ENCODE results near the gene RAPGEF4. TPM values are rescaled to one million over a fixed set of nuclear protein-coding genes. Genes with fewer than 3 reads are reported as not detected.

Gene RAPGEF4
- total RNA-seq, 1 experiment from 2014 or later: 0.59 TPM

- no peak for TF ChIP-seq REST (IDR thresholded peaks at IDR 0.05; ENCODE audit: low read depth)
- no peak for TF ChIP-seq ZNF274 (IDR thresholded peaks at IDR 0.05; ENCODE audit: low read depth, low read length)
- no peak for TF ChIP-seq POLR2A (IDR thresholded peaks at IDR 0.05; ENCODE audit: borderline replicate concordance, extremely low read depth, insufficient read depth, insufficient read length)
- no peak for TF ChIP-seq POLR2AphosphoS5 (IDR thresholded peaks at IDR 0.05; ENCODE audit: low read depth, low read length)
- TF ChIP-seq RAD21 (IDR thresholded peaks at IDR 0.05; ENCODE audit: low read depth): no peak
- no peak for TF ChIP-seq FOSL1 (IDR thresholded peaks at IDR 0.05; ENCODE audit: low read depth)
- TF ChIP-seq ELF1 (IDR thresholded peaks at IDR 0.05; ENCODE audit: borderline replicate concordance, low read depth): no peak
- no peak for TF ChIP-seq CEBPB (IDR thresholded peaks at IDR 0.05; ENCODE audit: low read depth)
- TF ChIP-seq MAX (IDR thresholded peaks at IDR 0.05): no peak
- no peak for TF ChIP-seq ATF3 (IDR thresholded peaks at IDR 0.05)
Measured at GRCh38 chr2:173066887-173067676, 331.4 kb downstream of the RAPGEF4 start (continued).
